NCI-H2227 (cell line): ENCODE measurements around the gene PLCXD1.
"Not testable (repeated sequence)": the region's sequence is repeated elsewhere in the genome, so short reads cannot be mapped to it uniquely, and the experiment has no call there.

Experiments
- DNase-seq: peaks from one replicate; lab custom pipeline; 2025; ENCODE audit not compliant: unreplicated experiment; lab: John Stamatoyannopoulos, UW

Gene PLCXD1

DNA sequence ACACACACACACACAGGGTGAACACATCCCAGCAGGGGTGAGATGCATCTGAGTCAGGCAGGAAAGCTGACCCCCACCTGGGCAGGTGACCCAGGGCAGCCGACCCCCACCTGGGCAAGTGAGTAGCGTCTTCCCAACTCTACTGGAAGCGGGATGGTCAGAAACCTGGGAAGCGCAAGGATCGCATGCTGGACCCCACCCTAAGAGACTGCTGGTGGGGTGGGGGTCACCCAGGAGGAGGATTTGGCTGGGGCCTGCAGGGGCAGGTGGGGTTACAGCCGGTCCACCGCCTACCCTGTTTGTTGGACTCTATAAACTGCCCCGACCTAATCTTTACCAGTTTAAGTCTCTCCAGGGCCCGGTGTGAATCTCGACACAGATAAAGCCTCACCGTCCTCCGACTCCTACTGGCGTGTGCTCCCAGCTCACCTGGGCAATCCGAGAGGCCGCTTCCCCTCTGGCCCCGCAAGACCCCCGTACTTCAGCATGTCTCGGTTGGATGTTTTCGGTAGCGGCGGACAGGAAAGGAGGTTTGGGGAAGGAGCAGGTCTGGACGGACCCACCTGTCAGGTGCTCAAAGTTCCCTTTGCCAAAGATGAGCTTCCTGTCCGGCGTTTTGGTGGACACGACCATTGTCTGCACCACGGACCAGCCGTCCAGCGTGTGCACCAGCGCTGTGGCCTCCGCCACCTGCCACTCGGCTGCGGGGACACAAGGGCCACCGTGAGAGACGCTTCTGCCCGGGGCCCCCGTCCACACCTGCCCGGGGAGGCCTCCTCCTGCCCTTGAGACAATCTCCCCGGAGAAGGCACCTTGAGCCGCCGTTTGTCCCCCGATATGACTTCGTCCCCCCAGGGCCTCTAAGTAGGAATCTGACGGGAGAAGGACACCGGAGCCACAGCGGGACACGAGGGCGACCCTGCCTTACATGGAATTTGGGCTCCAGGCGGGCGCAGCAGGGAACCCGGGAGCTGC, 35.5 kb downstream of the PLCXD1 start:
- DNase-seq: no peak

DNA sequence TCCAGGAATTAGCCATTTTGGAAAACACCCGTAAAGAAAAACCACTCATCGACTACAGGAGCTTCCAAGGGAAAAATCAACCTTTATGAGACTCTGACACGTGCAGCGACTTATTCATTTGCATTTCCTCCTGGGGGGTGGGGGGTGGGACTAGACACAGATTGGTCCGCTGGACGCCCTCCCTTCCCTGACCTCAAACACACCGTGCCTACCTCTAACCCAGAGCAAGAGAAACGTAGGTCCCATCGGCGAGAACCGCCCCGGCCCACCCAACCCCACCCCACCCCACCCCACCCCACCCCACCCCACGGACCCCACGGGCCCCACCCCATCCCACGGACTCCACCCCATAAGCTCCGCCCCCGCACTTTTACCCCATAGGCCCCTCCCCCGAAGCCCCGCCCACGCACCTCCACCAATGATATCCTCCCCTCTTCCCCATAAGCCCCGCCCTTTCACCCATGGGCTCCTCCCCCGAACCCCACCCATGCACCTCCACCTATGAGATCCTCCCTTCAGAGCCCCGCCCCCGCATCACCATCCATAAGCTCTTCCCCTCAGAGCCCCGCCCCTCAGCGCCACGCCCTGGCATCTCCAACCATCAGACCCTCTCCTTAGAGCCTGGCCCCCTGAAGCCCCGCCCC, 36.4 kb downstream of the PLCXD1 start:
- DNase-seq: no peak

DNA sequence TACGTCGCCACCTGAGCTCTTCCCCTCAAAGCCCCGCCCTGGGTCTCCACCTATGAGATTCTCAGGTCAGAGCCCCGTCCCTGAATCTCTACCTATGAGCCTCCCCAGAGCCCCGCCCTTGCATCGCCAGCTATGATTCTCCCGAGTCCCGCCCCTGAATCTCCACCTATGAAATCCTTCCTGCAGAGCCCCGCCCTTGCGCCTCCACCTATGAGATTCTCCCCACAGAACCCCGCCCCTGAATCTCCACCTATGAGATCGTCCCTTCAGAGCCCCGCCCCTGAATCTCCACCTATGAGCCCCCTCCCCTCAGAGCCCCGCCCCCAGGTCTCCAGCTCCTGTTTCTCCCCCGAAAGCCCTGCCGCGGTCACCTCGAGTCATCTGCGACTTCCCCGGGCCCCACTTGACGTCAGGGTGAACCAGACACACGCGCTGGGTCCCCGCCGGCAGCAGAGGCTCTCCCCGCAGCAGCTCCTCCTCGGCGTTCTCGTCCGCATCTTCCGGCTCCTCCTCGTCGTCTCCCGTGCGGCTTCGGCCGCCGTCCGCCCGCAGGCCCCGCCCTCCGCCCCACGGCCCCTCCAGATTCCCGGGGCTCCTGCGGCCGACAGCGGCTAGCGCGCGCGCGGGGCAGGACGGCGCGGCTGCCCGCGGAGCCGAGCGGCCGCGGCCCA, 37.0 kb downstream of the PLCXD1 start:
- DNase-seq: no peak

DNA sequence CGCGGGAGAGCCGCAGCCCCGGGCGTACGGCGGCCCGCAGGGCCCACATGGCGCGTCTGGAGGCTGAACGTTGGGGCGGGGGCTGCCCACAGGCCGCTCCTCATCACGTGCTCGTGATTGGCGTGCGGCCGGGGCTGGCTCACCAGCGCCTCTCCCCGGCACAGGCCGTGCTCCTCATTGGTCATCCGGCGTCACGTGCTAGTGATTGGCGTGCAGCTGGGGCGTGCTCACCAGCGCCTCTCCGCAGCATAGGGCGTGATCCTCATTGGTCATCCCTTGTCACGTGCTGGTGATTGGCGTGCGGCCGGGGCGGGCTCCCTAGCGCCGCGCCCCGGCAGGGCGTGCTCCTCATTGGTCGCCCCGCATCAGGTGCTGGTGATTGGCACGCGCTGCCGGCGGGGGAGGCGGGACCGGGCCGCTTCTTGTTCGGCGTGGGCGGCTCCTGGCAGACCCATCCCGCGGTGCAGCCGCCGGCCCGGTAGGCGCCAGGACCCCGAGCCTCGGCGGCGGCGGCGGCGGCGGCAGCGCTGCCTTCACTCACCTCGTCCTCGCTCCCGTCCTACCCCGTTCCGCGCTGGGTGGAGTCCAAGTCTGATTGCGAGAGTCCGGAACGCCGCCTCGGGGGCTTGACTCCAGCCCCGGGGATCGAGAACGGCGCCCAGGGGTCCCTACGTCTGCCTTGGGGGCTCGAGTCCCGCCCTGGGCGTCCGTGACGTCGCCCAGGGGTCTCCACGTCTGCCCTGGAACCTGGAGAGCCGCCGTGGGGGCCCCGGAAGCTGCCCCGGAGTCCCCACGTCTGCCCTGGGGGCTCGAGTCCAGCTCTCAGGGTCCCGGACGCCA, 37.8 kb downstream of the PLCXD1 start, which contains the start of gene GTPBP6:
TSS of gene GTPBP6 (minus strand) at position 58 of the 840 bp plus-strand sequence. CDS start at position 49, 9 bp downstream.
- DNase-seq: no peak

DNA sequence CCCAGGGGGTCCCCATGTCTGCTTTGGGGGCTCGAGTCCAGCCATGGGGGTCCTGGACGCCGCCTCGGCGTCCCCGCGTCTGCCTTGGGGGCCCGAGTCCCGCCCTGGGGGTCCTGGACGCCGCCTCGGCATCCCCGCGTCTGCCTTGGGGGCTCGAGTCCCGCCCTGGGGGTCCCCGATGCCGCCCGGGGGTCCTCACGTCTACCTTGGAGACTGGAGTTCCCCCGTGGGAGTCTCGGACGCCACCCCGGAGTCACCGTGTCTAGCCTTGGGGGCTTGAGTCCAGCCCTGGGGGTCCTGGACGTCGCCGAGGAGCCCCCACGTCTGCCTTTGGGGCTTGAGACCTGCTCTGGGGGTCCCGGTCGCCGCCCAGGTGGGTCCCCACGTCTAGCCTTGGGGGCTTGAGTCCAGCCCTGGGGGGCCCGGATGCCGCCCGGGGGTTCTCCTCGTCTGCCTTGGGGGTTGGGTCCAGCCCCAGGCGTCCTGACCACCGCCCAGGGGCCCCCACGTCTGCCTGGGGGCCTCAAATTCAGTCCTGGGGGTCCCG, 38.5 kb downstream of the PLCXD1 start:
- no peak for DNase-seq

DNA sequence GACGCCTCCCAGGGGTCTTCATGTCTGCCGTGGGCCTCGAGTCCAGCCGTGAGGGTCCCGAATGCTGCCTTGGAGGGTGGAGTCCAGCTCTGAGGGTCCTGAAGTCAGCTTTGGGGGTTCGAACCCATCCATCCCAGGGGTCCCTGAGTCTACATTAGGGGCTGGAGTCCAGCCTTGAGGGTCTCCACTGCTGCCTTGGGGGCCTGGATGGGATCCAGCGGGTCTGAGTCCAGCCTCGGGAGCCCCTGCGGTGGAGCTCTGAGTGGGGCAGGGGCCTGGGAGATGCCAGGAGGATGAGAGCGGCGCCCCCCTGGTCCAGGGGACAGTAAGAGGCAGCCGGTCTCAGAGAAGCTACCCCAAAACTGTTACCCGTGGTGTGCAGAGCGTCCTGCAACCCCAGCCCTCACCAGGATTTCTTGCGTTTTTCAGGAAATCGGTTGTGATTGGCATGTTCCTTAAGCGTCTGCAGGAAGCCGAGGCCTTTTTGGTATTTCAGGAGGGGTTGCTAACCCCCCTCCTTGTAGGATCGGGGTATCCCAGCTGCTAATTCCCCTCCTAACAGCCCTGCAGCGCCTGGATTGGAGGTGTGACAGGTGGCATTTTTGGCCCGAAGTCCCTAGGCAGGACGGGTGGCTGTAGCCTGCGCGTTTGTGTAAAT, 39.1 kb downstream of the PLCXD1 start:
- DNase-seq: no peak

DNA sequence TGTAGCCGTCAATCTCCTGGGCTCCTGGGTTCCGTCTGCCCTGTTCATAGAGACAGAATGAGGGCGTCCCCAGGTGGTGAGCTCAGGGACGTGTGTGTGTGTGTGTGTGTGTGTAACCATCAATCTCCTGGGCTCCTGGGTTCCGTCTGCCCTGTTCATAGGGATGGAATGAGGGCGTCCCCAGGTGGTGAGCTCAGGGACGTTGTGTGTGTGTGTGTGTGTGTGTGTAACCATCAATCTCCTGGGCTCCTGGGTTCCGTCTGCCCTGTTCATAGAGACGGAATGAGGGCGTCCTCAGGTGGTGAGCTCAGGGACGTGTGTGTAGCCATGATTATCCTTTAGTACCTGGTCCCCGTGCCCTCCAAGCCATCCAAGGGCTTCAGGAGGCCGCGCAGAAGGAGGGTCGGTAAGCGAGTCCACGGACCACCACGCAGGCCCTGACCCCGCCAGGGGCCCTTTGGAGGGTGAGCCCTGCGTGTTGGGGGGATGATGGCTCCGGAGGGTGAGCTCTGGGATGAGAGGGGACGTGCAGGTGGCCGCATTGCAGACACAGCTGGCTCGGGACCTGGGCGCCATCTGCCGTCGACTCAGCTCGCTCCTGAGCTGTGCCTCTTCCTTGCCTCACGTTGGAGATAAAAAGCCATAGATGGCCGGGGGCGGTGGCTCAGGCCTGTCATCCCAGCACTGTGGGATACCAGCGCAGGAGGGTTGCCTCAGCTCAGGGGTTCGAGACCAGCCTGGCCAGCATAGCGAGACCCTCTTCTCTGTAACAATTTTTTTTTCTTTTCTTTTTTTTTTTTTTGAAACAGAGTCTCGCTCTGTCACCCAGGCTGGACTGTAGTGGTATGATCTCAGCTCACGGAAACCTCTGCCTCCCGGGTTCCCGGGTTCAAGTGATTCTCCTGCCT, 42.8 kb downstream of the PLCXD1 start:
- no peak for DNase-seq

DNA sequence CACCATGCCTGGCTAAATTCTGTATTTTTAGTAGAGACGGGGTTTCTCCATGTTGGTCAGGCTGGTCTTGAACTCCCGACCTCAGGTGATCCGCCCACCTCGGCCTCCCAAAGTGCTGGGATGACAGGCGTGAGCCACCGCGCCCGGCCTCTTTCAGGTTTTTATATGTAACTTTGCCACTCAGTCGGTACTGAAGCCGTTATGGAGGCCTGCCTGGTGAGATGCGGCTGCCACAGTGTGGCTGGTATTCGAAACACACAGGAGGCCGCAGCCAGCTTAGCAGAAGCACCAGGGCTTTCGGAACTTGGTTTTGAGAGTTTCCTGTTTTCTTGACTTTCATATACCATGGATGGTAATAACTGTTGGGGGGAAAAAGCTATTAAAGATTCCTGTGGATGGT, 43.5 kb downstream of the PLCXD1 start:
- DNase-seq: not testable (repeated sequence)

DNA sequence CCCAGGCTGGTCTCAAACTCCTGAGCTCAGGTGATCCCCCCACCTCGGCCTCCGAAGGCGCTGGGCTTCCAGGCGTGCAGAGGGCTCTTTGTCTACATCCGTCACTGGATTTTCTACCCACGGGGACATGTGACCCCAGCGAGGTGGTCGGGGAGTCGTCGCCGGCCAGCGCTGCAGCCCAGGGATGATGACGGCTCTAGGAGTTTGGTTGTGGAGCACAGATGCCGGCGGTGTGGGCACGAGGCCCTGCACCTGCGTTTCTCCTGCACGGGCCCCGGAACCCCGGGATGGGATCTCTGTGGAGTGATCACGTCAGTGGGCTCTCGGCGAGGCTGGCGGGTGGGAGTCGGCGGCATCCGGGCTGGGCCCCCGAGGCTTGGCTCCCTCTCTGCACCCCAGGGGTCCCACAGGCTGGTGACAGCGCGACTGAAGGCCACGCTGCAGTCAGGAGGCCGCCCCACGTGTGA, 46.5 kb downstream of the PLCXD1 start:
- no peak for DNase-seq

DNA sequence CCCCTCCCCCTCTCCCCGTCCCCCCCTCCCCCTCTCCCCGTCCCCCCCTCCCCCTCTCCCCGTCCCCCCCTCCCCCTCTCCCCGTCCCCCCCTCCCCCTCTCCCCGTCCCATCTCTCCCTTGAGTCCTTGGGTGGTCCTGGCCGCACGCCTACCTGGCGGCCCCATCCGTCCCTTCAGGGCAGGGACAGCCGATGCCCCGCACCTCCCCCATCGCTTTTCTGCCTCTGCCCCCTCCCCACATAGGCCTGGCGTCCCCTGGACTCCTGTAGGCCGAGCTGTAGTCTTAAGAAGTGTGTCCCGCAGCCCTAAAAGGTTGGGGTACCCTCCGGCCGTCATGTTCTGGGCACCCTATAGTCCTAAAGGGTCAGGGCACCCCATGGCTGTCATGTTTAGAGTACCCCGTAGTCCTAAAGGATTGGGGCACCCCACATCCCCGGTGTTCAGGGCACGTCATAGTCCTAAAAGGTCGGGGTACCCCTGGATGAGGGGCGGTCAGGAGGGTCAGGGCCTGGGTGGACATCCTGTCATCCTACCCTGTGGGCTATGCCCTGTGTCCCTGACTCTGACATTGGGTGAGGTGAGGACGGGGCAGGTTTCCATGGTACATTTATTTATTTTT, 48.2 kb downstream of the PLCXD1 start:
- DNase-seq: no peak

DNA sequence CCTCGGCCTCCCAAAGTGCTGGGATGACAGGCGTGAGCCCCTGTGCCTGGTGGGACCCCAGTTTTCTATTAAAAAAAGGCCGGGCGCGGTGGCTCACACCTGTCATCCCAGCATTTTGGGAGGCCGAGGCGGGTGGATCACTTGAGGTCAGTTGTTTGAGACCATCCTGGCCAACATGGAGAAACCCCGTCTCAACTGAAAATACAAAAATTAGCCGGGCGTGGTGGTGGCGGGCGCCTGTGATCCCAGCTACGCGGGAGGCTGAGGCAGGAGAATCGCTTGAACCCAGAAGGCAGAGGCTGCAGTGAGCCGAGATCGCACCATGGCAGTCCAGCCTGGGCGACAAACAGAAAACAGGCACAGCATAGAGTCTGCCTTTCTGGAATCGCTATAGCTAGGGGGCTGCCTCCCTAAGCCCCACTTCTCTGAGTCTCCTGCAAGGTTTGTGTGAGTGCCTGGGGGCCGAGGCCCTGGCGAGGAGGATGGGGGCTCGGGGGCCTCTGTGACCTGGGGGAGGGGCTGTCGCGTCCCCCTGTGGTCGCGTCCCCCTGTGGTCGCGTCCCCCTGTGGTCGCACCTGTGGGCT, 49.1 kb downstream of the PLCXD1 start:
- not testable (repeated sequence) for DNase-seq

DNA sequence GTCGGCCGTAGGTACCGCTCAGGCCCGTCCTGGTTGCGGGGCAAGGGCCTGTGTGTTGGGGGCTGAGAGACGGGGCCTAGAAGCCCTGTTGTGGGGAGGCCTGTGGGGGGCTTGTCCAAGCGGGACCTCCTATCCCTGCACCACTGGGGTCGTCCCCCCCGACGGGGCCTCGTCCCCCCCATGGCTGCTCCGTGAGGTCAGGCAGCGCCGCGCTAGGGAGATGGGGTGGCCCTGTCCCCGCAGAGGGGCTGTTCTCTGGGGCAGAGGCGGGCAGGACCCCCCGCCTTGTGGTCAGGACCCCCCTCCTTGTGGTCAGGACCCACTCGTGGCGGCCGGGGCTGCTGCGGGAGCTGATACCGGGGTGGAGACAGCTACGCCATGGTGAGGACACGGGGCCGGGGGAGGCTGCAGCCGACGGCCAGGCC, 49.6 kb downstream of the PLCXD1 start:
- no peak for DNase-seq

DNA sequence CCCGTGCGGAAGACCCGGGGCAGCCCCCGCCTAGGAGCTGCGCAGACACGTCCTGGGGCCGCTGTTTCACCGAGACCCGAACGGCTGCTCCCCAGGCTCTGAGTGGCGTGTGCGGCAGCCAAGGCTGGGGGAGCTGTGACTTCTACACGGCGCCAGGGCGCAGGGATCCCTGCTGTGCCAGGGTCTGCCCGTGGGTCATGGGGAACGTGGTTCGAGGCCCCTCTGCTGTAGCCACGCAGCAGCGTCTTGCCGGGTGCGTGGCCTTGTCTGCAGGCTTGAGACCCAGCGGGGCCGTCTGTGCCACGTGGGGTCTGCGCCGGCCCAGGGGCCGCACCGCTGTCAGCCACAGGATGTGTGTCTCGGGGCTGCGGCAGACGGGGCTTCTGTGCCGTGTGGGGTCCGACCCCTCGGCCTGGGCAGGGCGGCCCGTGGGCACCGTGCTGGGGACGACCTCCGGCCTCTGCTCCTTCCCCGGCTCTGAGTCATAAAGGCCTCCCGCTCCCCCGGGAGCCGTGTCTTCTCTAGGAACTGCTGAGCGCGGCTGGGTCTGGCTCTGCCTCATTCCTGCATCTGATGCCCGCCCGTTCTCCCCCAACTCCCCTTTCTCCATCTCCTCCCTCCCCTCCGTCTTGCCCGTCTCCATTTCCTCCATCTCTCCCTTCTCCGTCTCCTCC, 50.1 kb downstream of the PLCXD1 start:
- no peak for DNase-seq

DNA sequence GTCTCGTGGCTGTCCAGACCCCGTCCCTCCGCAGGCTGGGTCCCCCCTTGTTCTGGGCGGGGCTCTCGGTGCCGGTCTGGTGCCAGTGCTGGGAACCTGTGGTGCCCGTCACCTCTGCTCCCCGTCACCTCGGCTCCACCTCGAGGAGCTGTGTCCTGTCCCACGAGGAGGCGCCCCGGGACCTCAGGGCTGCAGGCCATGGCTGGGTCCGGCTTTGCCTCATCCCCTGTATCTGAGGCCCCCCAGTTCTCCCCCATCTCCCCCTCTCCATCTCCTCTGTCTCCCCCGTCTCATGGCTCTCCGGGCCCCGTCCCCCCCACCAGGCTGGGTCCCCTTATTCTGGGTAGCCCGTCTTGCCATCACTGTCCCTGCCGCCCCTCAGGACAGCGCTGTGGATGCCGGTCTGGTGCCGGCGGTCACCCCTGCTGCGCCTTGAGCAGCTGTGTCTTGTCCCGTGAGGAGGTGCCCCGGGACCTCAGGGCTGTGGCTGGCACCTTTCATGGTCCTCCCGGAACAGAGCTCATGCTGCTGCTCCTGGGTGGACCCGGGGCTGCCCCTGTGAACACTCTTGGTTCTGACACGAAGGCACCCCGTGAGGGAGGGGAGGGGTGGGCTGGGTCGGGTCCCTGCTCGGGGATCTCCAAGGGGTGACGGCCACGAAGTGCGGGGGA, 50.8 kb downstream of the PLCXD1 start:
- no peak for DNase-seq

DNA sequence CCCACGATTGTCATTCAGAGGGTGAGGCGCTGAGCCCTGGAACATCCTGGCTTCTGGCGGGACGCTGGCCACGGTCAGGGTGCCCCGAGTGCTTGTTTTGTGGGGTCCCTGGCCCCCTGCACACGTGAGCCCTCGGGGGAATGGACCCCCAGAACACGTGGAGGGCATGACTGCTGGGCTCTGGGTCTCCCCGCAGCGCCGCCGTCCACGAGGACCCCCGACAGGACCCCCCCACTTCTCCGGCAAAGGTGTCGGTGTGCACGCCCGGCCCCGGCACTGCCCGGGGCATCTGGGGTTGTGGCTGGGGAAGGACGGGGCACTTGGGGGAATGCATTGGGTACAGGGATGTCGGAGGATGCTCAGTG, 51.3 kb downstream of the PLCXD1 start:
- no peak for DNase-seq

DNA sequence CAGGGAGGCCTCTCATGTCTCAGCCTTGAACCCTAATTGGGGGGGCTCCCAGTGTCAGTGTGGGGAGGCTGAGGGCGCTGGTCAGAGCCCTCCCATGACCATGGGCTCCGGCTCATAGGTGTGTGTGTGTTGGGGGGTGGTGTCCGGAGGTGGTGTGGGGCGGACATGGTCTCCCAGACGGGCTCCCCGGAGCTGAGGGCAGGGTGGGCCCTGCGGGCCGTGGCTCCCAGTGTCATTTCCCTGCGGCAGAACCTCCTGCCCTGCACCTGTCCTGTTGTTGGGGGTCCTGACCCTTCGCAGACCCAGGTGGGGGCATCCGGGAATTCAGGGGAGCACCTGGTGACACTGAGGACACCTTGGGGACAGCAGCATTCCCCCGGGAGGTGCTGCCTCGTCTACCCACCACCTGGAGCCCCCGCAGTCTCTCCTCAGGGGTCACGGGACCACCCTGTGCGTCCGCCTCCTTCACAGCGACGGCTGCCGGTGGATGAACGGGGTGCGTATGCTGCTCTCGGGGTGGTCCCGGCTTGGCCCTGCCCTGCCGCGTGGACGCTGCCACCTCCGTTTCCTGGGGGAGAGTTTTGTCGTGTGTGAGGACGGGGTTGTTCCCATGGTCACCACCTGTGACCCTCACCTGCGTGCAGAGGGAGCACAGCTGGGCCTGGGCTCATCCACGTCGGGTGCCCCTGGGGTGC, 51.9 kb downstream of the PLCXD1 start:
- no peak for DNase-seq
